ENCODE measurements around the gene ORC6.
A peak's percentile ranks its signal among the peaks of the same experiment; 100 is the strongest.
"Not testable (repeated sequence)": the region's sequence is repeated elsewhere in the genome, so short reads cannot be mapped to it uniquely, and the experiment has no call there.

Gene ORC6

DNA sequence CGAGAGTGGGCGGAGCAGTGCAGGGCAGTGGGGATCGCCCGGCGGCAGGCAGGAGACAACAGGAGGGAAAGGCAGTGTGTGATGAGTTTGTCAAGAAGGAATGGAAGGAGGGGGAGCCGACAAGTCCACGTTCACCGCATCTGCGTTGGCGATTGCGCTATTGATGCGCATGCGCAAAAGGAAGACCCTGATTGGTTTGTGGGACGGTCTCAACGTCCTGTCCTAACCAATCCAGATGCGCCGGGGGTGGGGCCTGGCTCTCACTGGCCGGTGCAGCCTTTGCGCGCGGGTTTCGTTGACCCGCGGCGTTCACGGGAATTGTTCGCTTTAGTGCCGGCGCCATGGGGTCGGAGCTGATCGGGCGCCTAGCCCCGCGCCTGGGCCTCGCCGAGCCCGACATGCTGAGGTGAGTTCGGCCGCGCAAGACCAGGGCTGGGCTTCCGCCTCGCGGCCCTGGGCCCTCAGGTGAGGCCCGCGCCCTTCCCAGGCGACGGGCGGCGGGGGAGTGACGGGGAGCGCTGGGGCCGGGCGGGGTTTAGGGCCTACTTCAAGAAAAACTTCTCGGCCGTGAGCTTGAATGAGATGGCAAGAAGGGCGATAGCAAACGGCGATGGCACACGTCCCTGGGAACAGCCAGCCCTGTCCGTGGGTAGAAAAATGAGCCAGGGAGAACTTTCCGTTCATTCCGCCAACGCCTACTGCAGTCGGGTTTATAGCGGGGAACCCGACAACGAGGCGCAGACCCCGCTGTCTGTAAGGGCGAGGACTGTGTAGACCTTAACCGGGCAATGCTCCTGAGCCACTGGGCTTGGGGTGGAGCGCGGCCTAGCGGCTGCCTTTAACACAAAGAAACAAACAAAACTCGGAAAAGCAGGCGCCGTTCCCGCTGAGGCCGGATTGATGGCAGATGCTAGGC, at the start of gene ORC6:
TSS of gene ORC6 (plus strand) at position 295 of the 916 bp plus-strand sequence. CDS start at position 342, 47 bp downstream.
- peak; percentile 94 for DNase-seq

GRCh38 chr16:46648656-46649055, 40.8 kb upstream of the ORC6 start:
- no peak for DNase-seq

- no peak for DNase-seq
Observed at GRCh38 chr16:46649588-46650253, 39.7 kb upstream of the ORC6 start.

DNA sequence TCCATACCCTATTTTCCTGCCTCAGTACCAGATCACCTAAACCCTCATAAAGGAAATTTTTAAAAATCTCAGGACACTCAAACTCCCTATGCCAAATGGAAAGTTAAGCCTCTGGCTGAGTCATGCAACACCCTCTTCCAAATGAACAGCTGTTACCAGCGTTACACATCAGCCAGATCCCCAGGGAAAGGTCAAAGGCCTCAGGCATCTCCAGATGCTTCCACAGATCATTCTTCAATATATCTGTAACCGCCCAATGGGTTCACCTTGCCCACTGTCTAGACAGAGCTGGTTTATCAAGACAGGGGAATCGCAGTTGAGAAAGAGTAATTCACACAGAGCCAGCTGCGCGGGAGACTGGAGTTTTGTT, 39.2 kb upstream of the ORC6 start:
- no peak for DNase-seq

- DNase-seq, result no peak
Observed at GRCh38 chr16:46651305-46651704, 38.2 kb upstream of the ORC6 start.

- no peak for DNase-seq
Observed at GRCh38 chr16:46658925-46659324, 30.5 kb upstream of the ORC6 start.

DNA sequence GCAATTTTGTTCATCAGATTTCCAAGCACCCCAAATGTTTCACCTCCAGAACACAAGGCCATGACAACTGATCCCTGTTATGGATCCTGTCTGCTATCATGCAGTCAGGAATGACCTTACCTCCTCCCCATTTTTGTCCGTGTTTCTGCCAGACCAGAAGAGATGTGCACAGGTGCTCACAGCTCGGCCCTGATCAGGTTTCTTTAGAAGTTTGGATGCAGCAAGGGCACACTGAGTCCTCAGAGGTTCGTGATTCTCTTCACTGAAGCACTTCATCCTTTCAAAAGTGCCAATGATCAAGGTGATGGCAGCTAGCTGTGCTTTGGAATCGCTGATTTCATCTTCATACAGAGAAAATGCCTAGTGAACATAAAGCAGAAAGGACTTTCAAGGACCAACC, 27.3 kb upstream of the ORC6 start:
- DNase-seq, result no peak

- DNase-seq, result peak; percentile 23
Observed at GRCh38 chr16:46673320-46674013, 16.0 kb upstream of the ORC6 start.

DNA sequence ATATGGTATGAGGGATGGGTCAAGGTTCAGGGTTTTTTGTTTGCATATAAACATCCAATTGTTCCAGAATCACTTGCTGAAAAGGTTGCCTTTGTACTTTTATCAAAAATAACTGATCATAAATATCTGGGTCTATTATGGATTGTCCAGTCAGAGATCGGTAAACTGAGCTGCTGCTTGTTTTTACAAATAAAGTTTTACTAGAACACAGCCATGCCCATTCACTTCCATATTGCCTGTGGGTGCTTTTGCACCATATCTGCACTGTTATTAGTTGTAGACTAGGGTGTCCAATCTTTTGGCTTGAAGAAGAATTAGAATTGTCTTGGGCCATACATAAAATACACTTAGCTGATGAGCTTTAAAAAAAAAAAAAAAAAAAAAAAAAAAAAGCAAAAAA, 11.5 kb upstream of the ORC6 start:
- not testable (repeated sequence) for DNase-seq

DNA sequence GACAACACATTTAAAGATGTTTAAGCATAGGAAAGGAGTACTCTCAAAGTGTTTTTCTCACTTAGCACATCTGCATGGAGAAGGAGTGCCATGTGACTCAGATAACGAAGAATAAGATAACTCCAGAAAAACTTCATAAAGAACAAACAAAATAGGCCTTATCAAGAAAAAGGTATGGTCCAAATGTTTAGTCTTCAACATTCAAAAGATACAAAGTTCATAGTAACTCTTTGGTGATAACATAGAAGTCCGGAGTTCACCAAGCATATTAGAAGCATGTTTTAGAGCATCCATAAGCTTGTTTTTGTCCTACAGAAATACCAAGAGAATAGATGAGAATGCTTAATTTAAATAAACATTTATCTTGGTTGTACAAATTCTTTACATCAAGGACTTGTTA, 7.6 kb upstream of the ORC6 start:
- not testable (repeated sequence) for DNase-seq

GRCh38 chr16:46686815-46687473, 2.5 kb upstream of the ORC6 start:
- no peak for DNase-seq

DNA sequence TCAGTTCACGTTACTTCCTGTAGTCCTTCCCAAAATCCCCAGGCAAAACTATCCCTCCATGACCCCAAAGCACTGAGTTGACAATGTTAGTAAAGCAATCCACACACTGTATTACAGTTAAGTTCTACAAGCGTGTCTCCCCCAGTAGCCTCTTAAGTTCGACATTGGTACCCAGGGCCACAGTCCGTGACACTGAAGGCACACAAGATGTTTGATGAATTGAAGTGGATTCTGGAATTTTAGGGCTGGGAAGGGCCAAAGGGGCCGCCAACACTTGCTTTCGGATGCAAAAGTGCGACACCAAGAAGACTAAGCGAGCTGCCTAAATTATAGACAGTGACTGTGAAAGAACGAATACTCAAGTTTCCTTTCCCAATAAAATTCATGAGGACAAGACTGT, 2.0 kb upstream of the ORC6 start:
- DNase-seq, result no peak

- no peak for DNase-seq
Observed at GRCh38 chr16:46688101-46688653, 1.3 kb upstream of the ORC6 start.

DNA sequence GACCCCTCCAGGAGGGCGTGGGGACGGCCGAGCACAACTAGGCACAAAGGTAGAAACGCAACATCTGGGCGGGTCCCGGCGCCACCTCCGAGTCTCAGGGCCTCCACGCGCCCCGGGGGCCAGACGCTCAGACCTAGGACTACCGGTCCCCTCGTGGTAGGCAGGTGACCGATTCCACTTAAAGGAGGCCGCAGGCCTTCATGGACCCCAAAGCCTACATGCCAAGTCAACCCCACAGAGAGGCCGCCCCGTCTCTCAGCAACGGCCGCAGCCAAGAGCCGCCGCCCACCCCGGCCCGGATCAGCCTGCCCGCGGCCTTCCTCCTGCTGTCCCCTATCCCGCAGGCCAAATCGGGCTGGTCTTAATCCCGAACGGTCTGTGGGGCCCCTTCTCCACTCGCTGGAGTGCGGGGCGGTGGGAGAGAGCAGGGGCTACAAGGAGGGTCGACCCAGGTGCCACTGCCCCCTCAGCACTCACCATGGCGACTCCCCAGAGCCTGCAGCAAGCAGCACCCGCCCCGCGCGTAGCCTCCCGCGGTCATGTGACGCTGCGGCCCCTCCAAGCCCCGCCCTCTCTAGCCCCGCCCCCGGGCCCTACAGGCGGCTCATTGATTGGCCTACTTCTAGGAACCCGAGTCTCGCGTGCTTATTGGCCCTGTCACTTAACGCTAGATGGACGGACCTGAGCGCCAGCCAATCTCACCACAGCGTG, 650 bp upstream of the ORC6 start, which contains the start of gene VPS35:
TSS of gene VPS35 (minus strand) at position 525 of the 711 bp plus-strand sequence. CDS start at position 480, 45 bp downstream.
- peak; percentile 96 for DNase-seq

DNA sequence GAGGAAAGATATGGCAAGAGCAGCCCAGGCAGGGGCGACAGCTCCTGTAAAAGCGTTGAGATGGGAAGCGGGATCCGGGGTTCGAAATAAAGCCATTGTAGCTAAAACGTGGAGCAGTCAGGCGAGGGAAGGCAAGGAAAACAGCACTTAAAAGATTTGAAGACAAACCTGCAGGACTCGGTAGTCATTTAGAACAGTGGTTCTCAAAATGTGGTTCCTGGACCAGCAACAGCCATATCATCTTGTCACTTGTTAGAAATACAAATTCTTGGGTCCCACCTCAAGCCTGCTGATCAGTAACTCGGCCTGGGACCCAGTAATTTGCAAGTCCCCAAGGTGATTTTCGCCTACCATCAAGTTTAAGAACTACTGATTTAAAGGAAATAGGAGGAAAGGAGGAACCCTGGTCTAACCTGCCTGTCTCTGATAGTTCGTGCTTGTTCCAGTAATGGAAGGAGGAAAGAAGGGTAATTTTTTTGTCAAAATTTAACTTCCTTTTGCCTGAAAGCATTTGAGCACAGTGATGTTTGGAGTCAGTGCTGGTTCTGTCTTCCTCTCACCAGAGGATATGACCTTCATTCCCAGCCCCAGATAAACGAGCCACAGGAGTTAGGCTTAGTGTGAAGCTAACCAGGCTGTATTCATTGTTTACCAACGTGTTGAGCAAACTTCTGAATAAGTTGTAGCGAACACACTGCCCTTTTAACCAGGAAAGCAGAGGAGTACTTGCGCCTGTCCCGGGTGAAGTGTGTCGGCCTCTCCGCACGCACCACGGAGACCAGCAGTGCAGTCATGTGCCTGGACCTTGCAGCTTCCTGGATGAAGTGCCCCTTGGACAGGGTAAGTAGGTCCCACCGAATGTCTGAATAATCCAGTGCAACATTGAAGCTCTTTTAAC, 1.1 kb downstream of the ORC6 start:
- DNase-seq, result no peak

- no peak for DNase-seq
Observed at GRCh38 chr16:46691726-46692125, 2.3 kb downstream of the ORC6 start.

GRCh38 chr16:46693598-46693997, 4.1 kb downstream of the ORC6 start:
- DNase-seq, result no peak

- no peak for DNase-seq
Observed at GRCh38 chr16:46695937-46696336, 6.5 kb downstream of the ORC6 start.

DNA sequence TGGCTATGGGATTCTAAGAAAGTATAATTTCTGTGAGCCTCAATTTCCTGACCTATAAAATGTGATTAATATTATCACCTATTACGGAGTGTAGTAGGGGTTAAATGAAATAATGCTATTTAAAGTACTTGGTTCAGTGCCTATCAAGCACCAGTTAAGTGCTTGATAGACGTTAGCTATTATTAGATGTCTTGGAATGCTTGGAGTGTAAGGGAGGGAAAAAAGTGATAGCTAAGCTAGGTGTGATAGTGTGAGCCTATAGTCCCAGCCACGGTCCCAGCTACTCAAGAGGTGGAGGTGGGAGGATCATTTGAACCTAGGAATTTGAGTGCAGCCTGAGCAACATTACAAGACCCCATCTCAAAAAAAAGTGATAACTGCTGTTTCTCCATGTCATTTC, 7.5 kb downstream of the ORC6 start:
- DNase-seq, result no peak

DNA sequence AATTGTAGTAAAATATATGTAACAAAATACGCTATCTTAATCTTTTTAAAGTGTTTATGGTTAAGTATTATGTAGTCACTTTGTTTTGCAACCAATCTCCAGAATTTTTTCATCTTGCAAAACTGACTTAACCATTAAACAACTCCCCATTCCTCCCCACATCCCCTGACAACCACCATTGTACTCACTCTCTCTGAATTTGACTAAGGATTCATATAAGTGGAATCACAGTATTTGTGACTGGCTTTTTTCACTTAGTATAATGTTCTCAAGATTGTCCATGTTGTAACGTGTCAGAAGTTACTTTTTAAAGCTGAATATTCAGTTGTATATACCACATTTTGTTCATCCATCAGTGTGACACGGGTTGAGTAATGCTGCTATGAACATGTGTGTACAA, 10.6 kb downstream of the ORC6 start:
- DNase-seq, result no peak

DNA sequence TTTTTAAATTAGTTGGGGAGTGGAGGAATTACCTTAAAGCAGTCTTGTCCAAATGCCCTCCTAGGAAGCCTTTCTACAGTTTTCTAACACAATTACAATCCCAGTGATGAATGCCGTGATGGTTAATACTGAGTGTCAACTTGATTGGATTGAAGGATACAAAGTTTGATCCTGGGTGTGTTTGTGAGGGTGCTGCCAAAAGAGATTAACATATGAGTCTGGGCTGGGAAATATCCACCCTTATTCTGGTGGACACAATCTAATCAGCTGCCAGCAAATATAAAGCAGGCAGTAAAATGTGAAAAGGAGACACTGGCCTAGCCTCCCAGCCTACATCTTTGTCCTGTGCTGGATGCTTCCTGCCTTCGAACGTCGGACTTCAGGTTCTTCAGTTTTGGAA, 12.2 kb downstream of the ORC6 start:
- DNase-seq, result no peak

Measured in NCI-H345 (cell line).